ENCODE measurements around the gene DDHD1.

The DDHD1 gene

GRCh38 chr14:53175375-53175774 lies 22.3 kb upstream of the DDHD1 start:
- H3K4me3 ChIP-seq (ENCODE audit: low read depth, low read length), result no peak overlapping the region
- no peak for DNase-seq

GRCh38 chr14:53174918-53175317 lies 21.8 kb upstream of the DDHD1 start:
- Histone ChIP-seq H3K36me3 (no peaks in the 10 kb centered on the region), H3K9me3 (no peaks in the 10 kb centered on the region), H3K4me1 (peaks cover 4% of the 10 kb centered on the region; the same call in 1 of the 2 replicates), H3K4me3 (ENCODE audit: low read depth, low read length) (no peak overlapping the region), H3K27me3 (peaks cover 3% of the 10 kb centered on the region; the same call in 1 of the 2 replicates)
- TF ChIP-seq CTCF (IDR thresholded peaks at IDR 0.05; ENCODE audit: low read depth, low read length), result no peak
- DNase-seq, result peak; percentile 55

More at GRCh38 chr14:53175375-53175774, 22.3 kb upstream of the DDHD1 start:
- TF ChIP-seq CTCF (IDR thresholded peaks at IDR 0.05; ENCODE audit: low read depth, low read length), result no peak
- Histone ChIP-seq H3K36me3 (no peaks in the 10 kb centered on the region), H3K4me1 (peaks cover 4% of the 10 kb centered on the region; the same call in 1 of the 2 replicates), H3K27me3 (peaks cover 3% of the 10 kb centered on the region; the same call in 1 of the 2 replicates), H3K9me3 (no peaks in the 10 kb centered on the region)

GRCh38 chr14:53168786-53169185 lies 15.7 kb upstream of the DDHD1 start:
- Histone ChIP-seq H3K4me3 (ENCODE audit: low read depth, low read length) (no peak overlapping the region), H3K4me1 (no peaks in the 10 kb centered on the region; the same call in 1 of the 2 replicates), H3K36me3 (no peaks in the 10 kb centered on the region), H3K9me3 (no peaks in the 10 kb centered on the region), H3K27me3 (no peaks in the 10 kb centered on the region)
- DNase-seq, result no peak
- TF ChIP-seq CTCF (IDR thresholded peaks at IDR 0.05; ENCODE audit: low read depth, low read length), result no peak

GRCh38 chr14:53167602-53168328 lies 14.6 kb upstream of the DDHD1 start:
- Histone ChIP-seq H3K4me1 (no peaks in the 10 kb centered on the region; the same call in 1 of the 2 replicates), H3K4me3 (ENCODE audit: low read depth, low read length) (no peak overlapping the region), H3K36me3 (no peaks in the 10 kb centered on the region), H3K27me3 (no peaks in the 10 kb centered on the region), H3K9me3 (no peaks in the 10 kb centered on the region)
- DNase-seq, result no peak
- no peak for TF ChIP-seq CTCF (IDR thresholded peaks at IDR 0.05; ENCODE audit: low read depth, low read length)

GRCh38 chr14:53161758-53162435 lies 8.8 kb upstream of the DDHD1 start:
- TF ChIP-seq CTCF (IDR thresholded peaks at IDR 0.05; ENCODE audit: low read depth, low read length), result no peak

GRCh38 chr14:53156238-53156637 lies 3.1 kb upstream of the DDHD1 start:
- H3K4me1 ChIP-seq, result no peaks in the 10 kb centered on the region; the same call in 1 of the 2 replicates
- peaks cover 5% of the 10 kb centered on the region for H3K36me3 ChIP-seq
- no peaks in the 10 kb centered on the region for H3K9me3 ChIP-seq
- no peak overlapping the region for H3K4me3 ChIP-seq (ENCODE audit: low read depth, low read length)
- DNase-seq, result no peak
- TF ChIP-seq CTCF (IDR thresholded peaks at IDR 0.05; ENCODE audit: low read depth, low read length), result no peak
- no peaks in the 10 kb centered on the region for H3K27me3 ChIP-seq

More at GRCh38 chr14:53161758-53162435, 8.8 kb upstream of the DDHD1 start:
- no peak for DNase-seq
- H3K27me3 ChIP-seq, result no peaks in the 10 kb centered on the region
- no peaks in the 10 kb centered on the region for H3K4me1 ChIP-seq
- no peaks in the 10 kb centered on the region for H3K9me3 ChIP-seq
- H3K4me3 ChIP-seq (ENCODE audit: low read depth, low read length), result no peak overlapping the region
- H3K36me3 ChIP-seq, result no peaks in the 10 kb centered on the region

Measured in BE2C (cell line).